Stimulated activated CD4-positive, alpha-beta T cell treated with anti-CD3 and anti-CD28 coated beads, Interleukin-1b, Interleukin-23, amount 100 ng/mL, for 48 hours (primary cell): ENCODE measurements around the gene CCL4L2.
"Not testable (repeated sequence)": the region's sequence is repeated elsewhere in the genome, so short reads cannot be mapped to it uniquely, and the experiment has no call there.

Experiments used
- DNase-seq: peaks from one replicate; pipeline ENCODE4 v3.0.0-alpha.2; 2020

The CCL4L2 gene

DNA sequence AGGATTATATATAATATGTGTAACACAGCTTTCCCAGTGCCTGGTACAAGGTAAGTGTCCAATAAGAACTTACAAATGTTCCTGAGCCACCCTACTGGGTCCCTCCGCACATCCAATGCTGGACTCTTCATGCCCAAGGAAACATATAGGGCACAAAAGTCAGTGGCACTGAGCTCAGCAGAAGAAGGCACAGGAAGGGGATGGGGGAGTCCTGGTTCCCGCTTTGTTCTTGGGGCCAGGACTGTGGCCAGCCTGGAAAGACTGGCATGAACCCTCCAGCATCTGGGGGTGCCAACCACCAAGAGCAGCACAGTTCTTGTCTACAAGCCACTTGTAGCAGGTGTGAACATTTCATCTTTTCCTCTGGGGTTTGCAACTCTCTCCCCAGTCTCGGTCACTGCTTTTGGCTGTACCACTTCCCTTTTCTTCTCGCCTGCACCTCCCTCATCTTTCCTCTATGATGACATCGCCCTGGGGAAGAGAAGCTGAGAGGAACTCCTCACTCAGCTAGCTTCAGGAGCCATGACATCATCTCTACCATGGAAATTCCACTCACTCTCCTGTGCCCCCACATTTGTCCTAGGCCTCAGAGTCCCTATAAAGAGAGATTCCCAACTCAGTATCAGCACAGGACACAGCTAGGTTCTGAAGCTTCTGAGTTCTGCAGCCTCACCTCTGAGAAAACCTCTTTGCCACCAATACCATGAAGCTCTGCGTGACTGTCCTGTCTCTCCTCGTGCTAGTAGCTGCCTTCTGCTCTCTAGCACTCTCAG lies at the start of gene CCL4L2:
CCL4L2 (plus strand) TSS at position 625 of the 773 bp plus-strand sequence.
- DNase-seq: not testable (repeated sequence)

- not testable (repeated sequence) for DNase-seq
Measured at GRCh38 chr17:36168836-36169235, 42.0 kb upstream of the CCL4L2 start.

DNA sequence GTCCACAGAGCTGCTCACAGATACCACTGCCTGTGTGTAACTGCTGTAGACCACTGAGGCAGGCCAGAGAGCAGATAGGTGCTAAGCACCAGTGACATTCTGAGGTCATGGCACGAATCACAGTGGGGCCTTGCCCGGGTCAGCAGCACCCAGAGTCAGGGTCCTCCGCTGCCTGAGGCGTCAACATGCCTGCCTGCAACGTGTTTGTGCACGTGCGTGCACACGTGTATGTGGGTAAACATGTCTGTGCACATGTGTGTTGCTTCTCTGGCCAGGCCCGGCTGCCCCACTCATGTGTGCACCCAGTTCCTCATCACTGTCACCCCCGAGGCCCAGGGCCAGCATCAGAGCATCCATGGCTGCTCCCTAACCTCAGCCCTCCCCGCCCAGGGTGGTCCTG lies 34.3 kb upstream of the CCL4L2 start, which contains the start of gene TBC1D3B:
TBC1D3B (minus strand) TSS at position 101 of the 400 bp plus-strand sequence. CDS start 1,586 bp downstream, outside the sequence.
- not testable (repeated sequence) for DNase-seq

GRCh38 chr17:36181446-36182175 lies 29.3 kb upstream of the CCL4L2 start:
- not testable (repeated sequence) for DNase-seq

DNA sequence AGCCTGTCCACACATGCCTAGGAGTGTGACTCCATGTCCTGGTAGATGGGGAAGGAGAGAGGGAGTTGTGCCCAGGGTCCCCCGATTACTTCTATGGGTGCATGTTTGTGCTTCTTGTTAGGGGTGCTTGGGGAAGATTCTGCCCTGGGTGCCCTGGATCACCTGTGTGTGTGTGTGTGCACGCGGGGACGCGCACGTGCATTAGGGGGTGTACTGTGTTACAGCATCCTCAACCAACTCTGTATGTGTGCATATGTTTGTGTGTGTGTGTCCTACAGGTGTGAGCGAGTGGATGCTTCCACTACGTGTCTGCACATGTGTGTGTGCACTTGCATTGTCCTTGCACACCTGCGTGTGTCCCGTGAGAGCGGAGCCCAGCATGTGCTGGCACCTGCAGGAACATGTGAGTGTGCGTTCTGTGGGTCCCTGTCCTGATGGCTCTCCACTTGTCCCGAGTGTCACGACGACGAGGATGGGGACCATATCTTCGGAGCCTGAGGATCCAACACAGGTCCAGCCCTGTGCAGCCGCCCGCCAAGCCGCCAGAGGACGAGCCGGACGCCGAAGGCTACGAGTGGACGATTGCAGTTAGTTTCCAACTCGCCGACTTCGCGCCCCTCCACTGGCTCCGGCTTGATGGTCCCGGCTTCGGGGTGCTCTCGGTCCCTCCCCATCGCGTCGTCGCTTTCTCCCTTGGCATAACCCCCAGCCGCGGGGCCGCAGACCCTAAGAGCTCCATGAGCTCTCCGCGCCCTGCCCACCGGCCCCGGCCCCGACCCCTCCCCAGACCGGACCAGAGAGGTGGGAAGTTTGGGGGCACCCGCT lies 28.5 kb upstream of the CCL4L2 start:
- DNase-seq: no peak

- no peak for DNase-seq
Measured at GRCh38 chr17:36183001-36183971, 27.6 kb upstream of the CCL4L2 start.

DNA sequence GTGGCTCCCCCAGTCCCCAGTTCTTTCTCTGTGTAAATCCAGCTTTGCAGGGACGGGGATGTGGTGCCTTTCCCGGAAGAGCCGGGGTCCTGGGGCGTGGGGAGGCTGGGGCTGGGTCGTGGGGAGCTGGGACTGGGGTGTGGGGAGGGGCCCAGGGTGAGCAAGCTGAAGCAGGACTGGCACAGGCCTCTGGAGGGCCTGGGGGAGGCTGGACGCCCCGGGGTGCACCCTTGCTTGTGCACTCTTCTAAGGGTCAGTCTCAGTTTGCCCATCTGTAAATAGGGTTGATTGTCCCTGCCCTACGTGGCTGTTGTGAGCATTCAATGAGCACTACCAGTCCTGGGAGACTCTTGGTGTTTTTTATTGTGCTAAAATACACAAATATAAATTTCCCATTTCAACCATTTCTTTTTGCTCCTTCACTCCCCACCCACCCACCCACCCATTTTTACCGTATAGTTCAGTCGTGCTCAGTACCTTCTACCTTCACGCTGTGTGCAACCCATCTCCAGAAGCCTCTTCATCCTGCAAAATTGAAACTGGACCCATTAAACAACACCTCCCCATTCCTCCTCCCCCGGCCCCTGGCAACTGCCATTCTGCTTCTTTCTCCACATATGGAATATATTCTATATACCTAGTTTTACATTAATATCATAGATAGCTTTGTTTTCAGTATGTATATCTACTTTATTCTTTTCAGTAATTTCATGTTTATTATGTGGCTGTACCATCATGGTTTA lies 26.7 kb upstream of the CCL4L2 start:
- no peak for DNase-seq

DNA sequence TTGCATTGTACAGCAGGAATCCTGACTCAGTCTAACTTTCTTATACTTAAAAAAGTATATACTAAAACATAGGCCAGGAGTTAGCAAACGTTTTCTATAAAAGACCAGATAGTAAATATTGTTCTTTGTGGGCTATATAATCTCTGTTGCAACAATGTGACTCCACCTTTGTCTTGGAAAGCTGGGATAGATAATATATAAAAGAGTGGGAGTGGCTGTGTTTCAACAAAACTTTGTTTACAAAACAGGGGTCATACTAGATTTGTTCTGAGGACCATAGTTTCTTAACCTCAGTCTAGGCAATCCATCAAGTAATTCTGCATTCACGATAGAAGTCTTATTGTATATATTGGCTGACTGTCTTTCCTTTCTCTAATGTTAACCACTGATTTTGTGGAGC lies 25.4 kb upstream of the CCL4L2 start:
- DNase-seq: no peak

- DNase-seq: not testable (repeated sequence)
Measured at GRCh38 chr17:36186810-36187763, 23.8 kb upstream of the CCL4L2 start.

- DNase-seq: not testable (repeated sequence)
Measured at GRCh38 chr17:36187943-36188665, 22.8 kb upstream of the CCL4L2 start.

GRCh38 chr17:36188891-36189306 lies 22.0 kb upstream of the CCL4L2 start:
- DNase-seq: no peak

- DNase-seq: not testable (repeated sequence)
Measured at GRCh38 chr17:36189993-36190392, 20.9 kb upstream of the CCL4L2 start.

- DNase-seq: not testable (repeated sequence)
Measured at GRCh38 chr17:36190549-36191330, 20.1 kb upstream of the CCL4L2 start.

- DNase-seq: no peak
Measured at GRCh38 chr17:36193216-36193775, 17.6 kb upstream of the CCL4L2 start.

DNA sequence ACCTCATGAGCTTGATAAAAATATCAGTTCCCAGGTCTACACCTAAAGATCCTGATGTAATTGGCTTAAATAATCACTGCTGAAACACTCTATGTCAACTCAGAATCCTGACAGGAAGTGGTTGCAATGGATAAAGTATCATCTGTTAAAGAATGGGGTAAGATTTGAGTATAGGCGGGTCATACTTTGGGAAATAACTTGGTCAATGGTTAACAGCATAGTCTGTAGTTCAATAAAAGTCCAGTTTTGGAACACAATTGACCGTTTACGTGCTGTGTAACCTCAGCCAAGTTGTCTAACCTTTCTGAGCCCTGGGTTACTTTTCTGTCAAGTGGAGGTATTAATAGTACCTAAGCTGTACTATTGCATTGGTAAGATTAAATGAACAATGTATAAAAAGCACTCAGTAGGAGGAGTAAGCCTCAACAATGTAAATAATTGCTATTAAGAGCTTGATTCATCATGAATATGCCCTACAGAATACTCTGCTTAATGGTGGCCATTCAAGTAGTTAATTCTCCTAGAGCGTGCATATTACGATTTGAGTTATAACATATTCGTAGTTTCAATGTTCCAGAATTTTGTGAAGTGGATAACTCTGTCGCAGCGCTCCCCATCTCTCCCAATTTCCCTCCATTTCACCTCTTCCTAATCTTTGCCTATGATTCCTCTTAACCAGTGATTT lies 16.6 kb upstream of the CCL4L2 start:
- DNase-seq: not testable (repeated sequence)

GRCh38 chr17:36194832-36195433 lies 15.9 kb upstream of the CCL4L2 start:
- not testable (repeated sequence) for DNase-seq
